HEK293T (cell line): ENCODE results near the gene MED31.
"Not testable (repeated sequence)": the region's sequence is repeated elsewhere in the genome, so short reads cannot be mapped to it uniquely, and the experiment has no call there.

ENCODE experiments used
- CTCF ChIA-PET: fragments of 350-600 bp; formaldehyde crosslinking; extraction: SDS; loops from one replicate; lab custom pipeline; 2021; ENCODE audit warnings: antibody characterized with exemption, inconsistent platforms; lab: Yijun Ruan, JAX
- POLR2A ChIA-PET: fragments of 350-600 bp; formaldehyde crosslinking; extraction: SDS; loops from one replicate; lab custom pipeline; 2020; ENCODE audit warnings: antibody characterized with exemption, inconsistent platforms; lab: Yijun Ruan, JAX
- DNase-seq: peaks from one replicate; pipeline ENCODE4 v3.0.0; 2012; ENCODE audit warnings: mixed read lengths; ENCODE audit errors: extremely low spot score
- ARNT ChIP-seq: fragments of 450-650 bp; IDR thresholded peaks from 2 replicates; pipeline ENCODE4 v1.6.1; 2017; ENCODE audit warnings: mild to moderate bottlenecking
- BHLHE40 ChIP-seq: fragments of 450-650 bp; IDR thresholded peaks from 2 replicates; pipeline ENCODE4 v1.6.1; 2016; ENCODE audit warnings: mild to moderate bottlenecking, moderate library complexity, borderline replicate concordance
- CTBP1 ChIP-seq: fragments of 450-650 bp; IDR thresholded peaks from 2 replicates; pipeline ENCODE4 v1.6.1; 2016; ENCODE audit warnings: borderline replicate concordance
- ELF4 ChIP-seq: fragments of 450-650 bp; IDR thresholded peaks from 2 replicates; pipeline ENCODE4 v1.6.1; 2017; ENCODE audit warnings: antibody characterized with exemption
- FOXA1 ChIP-seq: fragments of 450-650 bp; IDR thresholded peaks from 2 replicates; pipeline ENCODE4 v1.6.1; 2016; ENCODE audit warnings: mild to moderate bottlenecking
- FOXK2 ChIP-seq: fragments of 450-650 bp; IDR thresholded peaks from 2 replicates; pipeline ENCODE4 v1.6.1; 2016; ENCODE audit warnings: mild to moderate bottlenecking
- FOXM1 ChIP-seq: fragments of 450-650 bp; IDR thresholded peaks from 2 replicates; pipeline ENCODE4 v1.6.1; 2017; ENCODE audit warnings: mild to moderate bottlenecking, borderline replicate concordance
- HDGF ChIP-seq: fragments of 450-650 bp; IDR thresholded peaks from 2 replicates; pipeline ENCODE4 v1.6.1; 2017; ENCODE audit warnings: antibody characterized with exemption, borderline replicate concordance
- L3MBTL2 ChIP-seq: fragments of 450-650 bp; conservative IDR thresholded peaks from 2 replicates; pipeline ENCODE4 v1.6.1; 2016; ENCODE audit warnings: mild to moderate bottlenecking
- LEF1 ChIP-seq: fragments of 450-650 bp; IDR thresholded peaks from 2 replicates; pipeline ENCODE4 v1.6.1; 2017; ENCODE audit warnings: mild to moderate bottlenecking, borderline replicate concordance
- NFRKB ChIP-seq: fragments of 450-650 bp; IDR thresholded peaks from 2 replicates; pipeline ENCODE4 v1.6.1; 2016; ENCODE audit warnings: mild to moderate bottlenecking, moderate library complexity
- SP1 ChIP-seq: fragments of 450-650 bp; IDR thresholded peaks from 2 replicates; pipeline ENCODE4 v1.6.1; 2017
- SUZ12 ChIP-seq: fragments of 450-650 bp; IDR thresholded peaks from 2 replicates; pipeline ENCODE4 v1.6.1; 2016; ENCODE audit warnings: mild to moderate bottlenecking
- TARDBP ChIP-seq: fragments of 450-650 bp; IDR thresholded peaks from 2 replicates; pipeline ENCODE4 v1.6.1; 2016
- ZNF384 ChIP-seq: fragments of 450-650 bp; IDR thresholded peaks from 2 replicates; pipeline ENCODE4 v1.6.1; 2016
- TF ChIP-seq, protein P1 (sequence below): fragments of 450-650 bp; IDR thresholded peaks from 2 replicates; pipeline ENCODE4 v1.6.1; 2016

The MED31 gene

DNA sequence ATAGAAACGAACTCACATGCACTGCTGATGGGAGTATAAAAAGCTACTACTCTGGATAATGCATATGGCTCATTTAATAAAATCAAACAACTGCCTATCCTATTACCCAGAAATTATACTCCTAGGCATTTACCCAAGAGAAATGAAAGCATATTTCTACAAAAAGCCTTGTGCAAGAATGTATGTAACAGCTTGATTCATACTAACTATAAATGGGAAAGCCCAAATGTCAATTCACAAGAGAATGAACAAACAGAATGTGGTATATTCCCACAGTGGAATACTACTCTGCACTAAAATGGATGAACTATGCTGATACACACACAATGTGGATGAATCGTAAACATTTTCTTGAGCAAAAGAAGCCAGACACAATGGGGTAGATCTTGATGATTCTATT lies 49.3 kb downstream of the MED31 start:
- ChIA-PET POLR2A (no interaction called here), CTCF (no interaction called here)
- no peak for DNase-seq
- TF ChIP-seq ZNF384 (no peak), TARDBP (no peak), HDGF (no peak), SP1 (no peak), FOXK2 (no peak), ELF4 (no peak), ARNT (no peak), LEF1 (no peak), FOXA1 (no peak), L3MBTL2 (no peak), BHLHE40 (no peak), FOXM1 (no peak)

DNA sequence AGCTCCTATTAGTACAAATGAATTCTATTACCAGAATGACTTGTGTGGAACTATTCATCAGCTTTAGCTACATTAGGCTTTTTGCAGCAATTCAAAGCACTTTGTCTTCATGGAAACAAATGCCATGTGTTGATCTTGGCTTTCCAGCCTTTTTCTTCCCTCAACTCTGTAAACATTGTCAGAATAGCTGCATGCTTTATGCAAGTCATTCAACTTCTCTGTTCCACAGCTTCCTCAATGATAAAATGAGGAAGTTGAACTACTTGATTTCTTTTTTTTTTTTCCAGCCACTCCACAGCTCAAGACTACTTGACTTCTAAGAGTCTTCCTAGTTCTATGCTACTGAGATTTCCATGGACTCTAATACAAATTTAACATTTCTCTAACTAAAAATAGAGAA lies 52.0 kb downstream of the MED31 start:
- TF ChIP-seq FOXA1 = no peak
- TF ChIP-seq ZNF384 = no peak
- no peak for TF ChIP-seq FOXM1
- no peak for TF ChIP-seq LEF1
- no peak for TF ChIP-seq SUZ12
- TF ChIP-seq FOXK2 = no peak
- TF ChIP-seq BHLHE40 = no peak
- no peak for TF ChIP-seq CTBP1
- TF ChIP-seq SP1 = no peak
- TF ChIP-seq TARDBP = no peak
- ChIA-PET CTCF (no interaction called here), POLR2A (no interaction called here)
- DNase-seq = no peak

DNA sequence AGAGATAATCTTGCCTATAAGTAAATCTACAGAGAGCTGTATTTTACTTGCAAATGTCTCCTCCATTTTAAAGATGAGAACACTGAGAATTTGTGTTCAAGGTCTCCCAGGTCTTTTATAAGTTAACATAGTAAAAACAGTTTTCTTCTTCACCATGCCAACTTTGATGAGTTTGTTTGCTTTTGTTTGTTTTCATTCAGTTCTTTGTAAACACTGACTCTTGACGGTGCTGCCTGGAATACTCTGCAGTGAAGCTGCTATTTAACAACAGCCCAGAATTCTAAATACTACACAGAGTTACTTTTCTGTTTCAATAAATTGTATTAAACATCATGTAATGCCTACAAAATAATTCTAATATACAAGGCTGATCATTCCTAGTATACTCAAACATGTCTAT lies 53.7 kb downstream of the MED31 start:
- ChIA-PET POLR2A (no interaction called here), CTCF (no interaction called here)
- DNase-seq = no peak
- TF ChIP-seq, protein P1, sequence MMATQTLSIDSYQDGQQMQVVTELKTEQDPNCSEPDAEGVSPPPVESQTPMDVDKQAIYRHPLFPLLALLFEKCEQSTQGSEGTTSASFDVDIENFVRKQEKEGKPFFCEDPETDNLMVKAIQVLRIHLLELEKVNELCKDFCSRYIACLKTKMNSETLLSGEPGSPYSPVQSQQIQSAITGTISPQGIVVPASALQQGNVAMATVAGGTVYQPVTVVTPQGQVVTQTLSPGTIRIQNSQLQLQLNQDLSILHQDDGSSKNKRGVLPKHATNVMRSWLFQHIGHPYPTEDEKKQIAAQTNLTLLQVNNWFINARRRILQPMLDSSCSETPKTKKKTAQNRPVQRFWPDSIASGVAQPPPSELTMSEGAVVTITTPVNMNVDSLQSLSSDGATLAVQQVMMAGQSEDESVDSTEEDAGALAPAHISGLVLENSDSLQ = no peak
- TF ChIP-seq SP1 (no peak), L3MBTL2 (no peak), HDGF (no peak), ELF4 (no peak), FOXK2 (no peak), CTBP1 (no peak), LEF1 (no peak), FOXM1 (no peak), NFRKB (no peak), SUZ12 (no peak)

DNA sequence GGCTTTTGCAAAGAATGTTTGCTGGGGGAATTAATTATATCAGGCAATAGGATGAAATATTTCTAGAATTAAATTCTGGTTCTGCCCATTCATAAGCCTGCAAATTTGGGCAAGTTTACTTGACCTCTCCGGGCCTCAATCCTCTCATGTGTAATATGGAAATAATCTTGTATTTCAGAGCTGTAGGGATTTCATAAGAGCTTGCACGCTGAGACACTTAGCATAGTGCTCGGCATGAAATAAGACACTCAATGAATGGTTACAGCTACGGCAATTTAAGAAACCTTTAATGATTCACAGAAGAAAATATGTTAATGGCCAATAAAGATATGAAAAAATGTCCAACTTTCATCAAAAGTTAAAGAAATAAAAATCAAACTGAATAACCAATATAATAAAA lies 54.5 kb downstream of the MED31 start:
- no peak for DNase-seq

DNA sequence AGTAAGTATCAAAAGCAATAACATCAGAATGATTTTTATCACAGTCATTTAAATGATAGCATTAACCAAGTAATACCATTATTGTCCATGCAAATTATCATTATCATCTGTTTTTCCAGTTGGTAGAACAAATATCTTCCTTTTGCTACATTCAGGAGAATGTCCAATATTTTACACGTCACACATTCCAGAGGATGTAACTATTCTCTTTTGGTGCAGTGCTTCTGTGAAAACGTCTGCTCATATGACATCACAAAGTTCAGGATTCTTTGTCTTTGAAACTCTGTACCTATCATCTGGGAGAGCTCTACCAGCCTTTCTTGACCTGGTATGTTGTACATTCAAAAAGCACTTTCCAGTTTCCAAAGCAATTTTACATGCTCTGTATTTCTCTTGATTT lies 54.9 kb downstream of the MED31 start:
- no peak for TF ChIP-seq LEF1
- no peak for TF ChIP-seq FOXA1
- no peak for TF ChIP-seq ZNF384
- no peak for TF ChIP-seq NFRKB
- TF ChIP-seq FOXM1 = no peak
- TF ChIP-seq CTBP1 = no peak
- no peak for TF ChIP-seq FOXK2
- no peak for DNase-seq
- CTCF ChIA-PET = no interaction called here
- POLR2A ChIA-PET = no interaction called here

More for the DNA sequence above, 54.5 kb downstream of the MED31 start:
- ChIA-PET CTCF (no interaction called here), POLR2A (no interaction called here)
- TF ChIP-seq TARDBP (no peak), FOXM1 (no peak)

DNA sequence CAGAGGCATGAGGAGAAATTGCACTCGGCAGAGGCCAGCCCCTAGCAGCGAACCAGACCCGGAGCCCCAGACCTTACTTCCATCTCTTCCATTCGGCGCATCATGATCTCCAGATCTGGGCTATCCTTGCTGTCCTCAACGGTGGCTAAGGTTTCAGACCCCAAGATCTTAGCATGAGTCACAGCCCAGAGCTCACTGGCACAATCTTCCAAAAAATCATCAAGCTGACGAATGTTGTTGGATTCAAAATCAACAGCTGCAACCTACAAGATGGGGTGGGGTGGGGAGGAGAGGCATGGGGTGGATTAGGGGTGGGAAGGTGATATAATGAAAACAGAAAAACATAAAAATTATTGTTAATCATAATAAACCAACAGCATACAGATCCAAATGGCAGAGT lies 55.3 kb downstream of the MED31 start:
- ChIA-PET CTCF (no interaction called here), POLR2A (no interaction called here)
- no peak for DNase-seq
- no peak for TF ChIP-seq TARDBP
- TF ChIP-seq, protein P1 = no peak
- TF ChIP-seq NFRKB = no peak
- TF ChIP-seq CTBP1 = no peak
- TF ChIP-seq L3MBTL2 = no peak
- TF ChIP-seq FOXA1 = no peak
- TF ChIP-seq LEF1 = no peak
- TF ChIP-seq ARNT = no peak
- no peak for TF ChIP-seq ELF4
- TF ChIP-seq HDGF = no peak
- no peak for TF ChIP-seq FOXM1
- TF ChIP-seq SP1 = no peak
- TF ChIP-seq SUZ12 = no peak

DNA sequence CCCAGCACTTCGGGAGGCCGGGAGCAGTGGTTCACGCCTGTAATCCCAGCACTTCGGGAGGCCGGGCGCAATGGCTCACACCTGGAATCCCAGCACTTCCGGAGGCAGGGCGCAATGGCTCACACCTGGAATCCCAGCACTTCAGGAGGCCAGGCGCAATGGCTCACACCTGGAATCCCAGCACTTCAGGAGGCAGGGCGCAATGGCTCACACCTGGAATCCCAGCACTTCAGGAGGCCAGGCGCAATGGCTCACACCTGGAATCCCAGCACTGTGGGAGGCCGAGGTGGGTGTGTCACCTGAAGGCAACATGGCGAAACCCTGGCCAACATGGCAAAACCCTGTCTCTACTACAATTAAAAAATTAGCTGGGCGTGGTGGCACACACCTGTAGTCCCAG lies 58.0 kb downstream of the MED31 start:
- DNase-seq, POLR2A ChIA-PET, CTCF ChIA-PET: not testable (repeated sequence)
